ENCODE results near the gene MRPL10.

DNA sequence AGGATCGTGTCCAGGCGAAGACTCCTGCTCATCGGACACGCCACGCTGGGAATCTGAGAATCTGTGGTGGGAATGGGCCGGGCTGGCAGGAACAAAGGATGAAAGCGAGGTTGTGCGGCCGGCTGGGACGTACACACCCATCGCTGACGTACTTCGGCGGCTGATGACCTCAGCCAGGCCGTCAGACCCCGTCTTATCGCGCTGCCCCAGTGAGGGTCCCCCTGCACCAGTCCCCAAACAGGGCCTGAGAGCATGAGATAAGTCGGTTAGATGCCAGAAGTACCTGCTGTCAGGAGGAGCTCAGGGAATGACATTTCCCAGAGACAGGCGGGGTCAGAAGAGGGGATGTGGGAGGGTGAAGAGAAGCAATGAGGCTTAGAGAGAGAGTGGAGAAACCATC lies 35.6 kb upstream of the MRPL10 start:
- TF ChIP-seq, protein P1, sequence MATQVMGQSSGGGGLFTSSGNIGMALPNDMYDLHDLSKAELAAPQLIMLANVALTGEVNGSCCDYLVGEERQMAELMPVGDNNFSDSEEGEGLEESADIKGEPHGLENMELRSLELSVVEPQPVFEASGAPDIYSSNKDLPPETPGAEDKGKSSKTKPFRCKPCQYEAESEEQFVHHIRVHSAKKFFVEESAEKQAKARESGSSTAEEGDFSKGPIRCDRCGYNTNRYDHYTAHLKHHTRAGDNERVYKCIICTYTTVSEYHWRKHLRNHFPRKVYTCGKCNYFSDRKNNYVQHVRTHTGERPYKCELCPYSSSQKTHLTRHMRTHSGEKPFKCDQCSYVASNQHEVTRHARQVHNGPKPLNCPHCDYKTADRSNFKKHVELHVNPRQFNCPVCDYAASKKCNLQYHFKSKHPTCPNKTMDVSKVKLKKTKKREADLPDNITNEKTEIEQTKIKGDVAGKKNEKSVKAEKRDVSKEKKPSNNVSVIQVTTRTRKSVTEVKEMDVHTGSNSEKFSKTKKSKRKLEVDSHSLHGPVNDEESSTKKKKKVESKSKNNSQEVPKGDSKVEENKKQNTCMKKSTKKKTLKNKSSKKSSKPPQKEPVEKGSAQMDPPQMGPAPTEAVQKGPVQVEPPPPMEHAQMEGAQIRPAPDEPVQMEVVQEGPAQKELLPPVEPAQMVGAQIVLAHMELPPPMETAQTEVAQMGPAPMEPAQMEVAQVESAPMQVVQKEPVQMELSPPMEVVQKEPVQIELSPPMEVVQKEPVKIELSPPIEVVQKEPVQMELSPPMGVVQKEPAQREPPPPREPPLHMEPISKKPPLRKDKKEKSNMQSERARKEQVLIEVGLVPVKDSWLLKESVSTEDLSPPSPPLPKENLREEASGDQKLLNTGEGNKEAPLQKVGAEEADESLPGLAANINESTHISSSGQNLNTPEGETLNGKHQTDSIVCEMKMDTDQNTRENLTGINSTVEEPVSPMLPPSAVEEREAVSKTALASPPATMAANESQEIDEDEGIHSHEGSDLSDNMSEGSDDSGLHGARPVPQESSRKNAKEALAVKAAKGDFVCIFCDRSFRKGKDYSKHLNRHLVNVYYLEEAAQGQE (tag by site-specific recombination; IDR thresholded peaks at IDR 0.05): no peak
- TF ChIP-seq PRDM1 (tag by site-specific recombination; IDR thresholded peaks at IDR 0.05) (no peak), RBAK (tag by site-specific recombination; IDR thresholded peaks at IDR 0.05) (no peak), ZNF792 (tag by site-specific recombination; IDR thresholded peaks at IDR 0.05) (no peak), ZNF76 (tag by site-specific recombination; IDR thresholded peaks at IDR 0.05; ENCODE audit: borderline replicate concordance, low read depth) (no peak)
- TF ChIP-seq, protein P2, sequence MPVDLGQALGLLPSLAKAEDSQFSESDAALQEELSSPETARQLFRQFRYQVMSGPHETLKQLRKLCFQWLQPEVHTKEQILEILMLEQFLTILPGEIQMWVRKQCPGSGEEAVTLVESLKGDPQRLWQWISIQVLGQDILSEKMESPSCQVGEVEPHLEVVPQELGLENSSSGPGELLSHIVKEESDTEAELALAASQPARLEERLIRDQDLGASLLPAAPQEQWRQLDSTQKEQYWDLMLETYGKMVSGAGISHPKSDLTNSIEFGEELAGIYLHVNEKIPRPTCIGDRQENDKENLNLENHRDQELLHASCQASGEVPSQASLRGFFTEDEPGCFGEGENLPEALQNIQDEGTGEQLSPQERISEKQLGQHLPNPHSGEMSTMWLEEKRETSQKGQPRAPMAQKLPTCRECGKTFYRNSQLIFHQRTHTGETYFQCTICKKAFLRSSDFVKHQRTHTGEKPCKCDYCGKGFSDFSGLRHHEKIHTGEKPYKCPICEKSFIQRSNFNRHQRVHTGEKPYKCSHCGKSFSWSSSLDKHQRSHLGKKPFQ (tag by site-specific recombination; IDR thresholded peaks at IDR 0.05): no peak
- TF ChIP-seq, protein P3, sequence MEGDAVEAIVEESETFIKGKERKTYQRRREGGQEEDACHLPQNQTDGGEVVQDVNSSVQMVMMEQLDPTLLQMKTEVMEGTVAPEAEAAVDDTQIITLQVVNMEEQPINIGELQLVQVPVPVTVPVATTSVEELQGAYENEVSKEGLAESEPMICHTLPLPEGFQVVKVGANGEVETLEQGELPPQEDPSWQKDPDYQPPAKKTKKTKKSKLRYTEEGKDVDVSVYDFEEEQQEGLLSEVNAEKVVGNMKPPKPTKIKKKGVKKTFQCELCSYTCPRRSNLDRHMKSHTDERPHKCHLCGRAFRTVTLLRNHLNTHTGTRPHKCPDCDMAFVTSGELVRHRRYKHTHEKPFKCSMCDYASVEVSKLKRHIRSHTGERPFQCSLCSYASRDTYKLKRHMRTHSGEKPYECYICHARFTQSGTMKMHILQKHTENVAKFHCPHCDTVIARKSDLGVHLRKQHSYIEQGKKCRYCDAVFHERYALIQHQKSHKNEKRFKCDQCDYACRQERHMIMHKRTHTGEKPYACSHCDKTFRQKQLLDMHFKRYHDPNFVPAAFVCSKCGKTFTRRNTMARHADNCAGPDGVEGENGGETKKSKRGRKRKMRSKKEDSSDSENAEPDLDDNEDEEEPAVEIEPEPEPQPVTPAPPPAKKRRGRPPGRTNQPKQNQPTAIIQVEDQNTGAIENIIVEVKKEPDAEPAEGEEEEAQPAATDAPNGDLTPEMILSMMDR (tag by site-specific recombination; IDR thresholded peaks at IDR 0.05): no peak
- TF ChIP-seq, protein P4, sequence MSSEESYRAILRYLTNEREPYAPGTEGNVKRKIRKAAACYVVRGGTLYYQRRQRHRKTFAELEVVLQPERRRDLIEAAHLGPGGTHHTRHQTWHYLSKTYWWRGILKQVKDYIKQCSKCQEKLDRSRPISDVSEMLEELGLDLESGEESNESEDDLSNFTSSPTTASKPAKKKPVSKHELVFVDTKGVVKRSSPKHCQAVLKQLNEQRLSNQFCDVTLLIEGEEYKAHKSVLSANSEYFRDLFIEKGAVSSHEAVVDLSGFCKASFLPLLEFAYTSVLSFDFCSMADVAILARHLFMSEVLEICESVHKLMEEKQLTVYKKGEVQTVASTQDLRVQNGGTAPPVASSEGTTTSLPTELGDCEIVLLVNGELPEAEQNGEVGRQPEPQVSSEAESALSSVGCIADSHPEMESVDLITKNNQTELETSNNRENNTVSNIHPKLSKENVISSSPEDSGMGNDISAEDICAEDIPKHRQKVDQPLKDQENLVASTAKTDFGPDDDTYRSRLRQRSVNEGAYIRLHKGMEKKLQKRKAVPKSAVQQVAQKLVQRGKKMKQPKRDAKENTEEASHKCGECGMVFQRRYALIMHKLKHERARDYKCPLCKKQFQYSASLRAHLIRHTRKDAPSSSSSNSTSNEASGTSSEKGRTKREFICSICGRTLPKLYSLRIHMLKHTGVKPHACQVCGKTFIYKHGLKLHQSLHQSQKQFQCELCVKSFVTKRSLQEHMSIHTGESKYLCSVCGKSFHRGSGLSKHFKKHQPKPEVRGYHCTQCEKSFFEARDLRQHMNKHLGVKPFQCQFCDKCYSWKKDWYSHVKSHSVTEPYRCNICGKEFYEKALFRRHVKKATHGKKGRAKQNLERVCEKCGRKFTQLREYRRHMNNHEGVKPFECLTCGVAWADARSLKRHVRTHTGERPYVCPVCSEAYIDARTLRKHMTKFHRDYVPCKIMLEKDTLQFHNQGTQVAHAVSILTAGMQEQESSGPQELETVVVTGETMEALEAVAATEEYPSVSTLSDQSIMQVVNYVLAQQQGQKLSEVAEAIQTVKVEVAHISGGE (tag by site-specific recombination; conservative IDR thresholded peaks at IDR 0.05; ENCODE audit: low read depth): no peak
- TF ChIP-seq, protein P5, sequence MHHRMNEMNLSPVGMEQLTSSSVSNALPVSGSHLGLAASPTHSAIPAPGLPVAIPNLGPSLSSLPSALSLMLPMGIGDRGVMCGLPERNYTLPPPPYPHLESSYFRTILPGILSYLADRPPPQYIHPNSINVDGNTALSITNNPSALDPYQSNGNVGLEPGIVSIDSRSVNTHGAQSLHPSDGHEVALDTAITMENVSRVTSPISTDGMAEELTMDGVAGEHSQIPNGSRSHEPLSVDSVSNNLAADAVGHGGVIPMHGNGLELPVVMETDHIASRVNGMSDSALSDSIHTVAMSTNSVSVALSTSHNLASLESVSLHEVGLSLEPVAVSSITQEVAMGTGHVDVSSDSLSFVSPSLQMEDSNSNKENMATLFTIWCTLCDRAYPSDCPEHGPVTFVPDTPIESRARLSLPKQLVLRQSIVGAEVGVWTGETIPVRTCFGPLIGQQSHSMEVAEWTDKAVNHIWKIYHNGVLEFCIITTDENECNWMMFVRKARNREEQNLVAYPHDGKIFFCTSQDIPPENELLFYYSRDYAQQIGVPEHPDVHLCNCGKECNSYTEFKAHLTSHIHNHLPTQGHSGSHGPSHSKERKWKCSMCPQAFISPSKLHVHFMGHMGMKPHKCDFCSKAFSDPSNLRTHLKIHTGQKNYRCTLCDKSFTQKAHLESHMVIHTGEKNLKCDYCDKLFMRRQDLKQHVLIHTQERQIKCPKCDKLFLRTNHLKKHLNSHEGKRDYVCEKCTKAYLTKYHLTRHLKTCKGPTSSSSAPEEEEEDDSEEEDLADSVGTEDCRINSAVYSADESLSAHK (tag by site-specific recombination; IDR thresholded peaks at IDR 0.05): no peak
- TF ChIP-seq, protein P6, sequence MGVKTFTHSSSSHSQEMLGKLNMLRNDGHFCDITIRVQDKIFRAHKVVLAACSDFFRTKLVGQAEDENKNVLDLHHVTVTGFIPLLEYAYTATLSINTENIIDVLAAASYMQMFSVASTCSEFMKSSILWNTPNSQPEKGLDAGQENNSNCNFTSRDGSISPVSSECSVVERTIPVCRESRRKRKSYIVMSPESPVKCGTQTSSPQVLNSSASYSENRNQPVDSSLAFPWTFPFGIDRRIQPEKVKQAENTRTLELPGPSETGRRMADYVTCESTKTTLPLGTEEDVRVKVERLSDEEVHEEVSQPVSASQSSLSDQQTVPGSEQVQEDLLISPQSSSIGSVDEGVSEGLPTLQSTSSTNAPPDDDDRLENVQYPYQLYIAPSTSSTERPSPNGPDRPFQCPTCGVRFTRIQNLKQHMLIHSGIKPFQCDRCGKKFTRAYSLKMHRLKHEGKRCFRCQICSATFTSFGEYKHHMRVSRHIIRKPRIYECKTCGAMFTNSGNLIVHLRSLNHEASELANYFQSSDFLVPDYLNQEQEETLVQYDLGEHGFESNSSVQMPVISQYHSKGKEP (tag by site-specific recombination; IDR thresholded peaks at IDR 0.05): no peak

Measured in HEK293 (cell line).